Hepatocyte (in vitro differentiated cells): ENCODE results near the gene PABPN1L. TPM values are rescaled to one million over a fixed set of nuclear protein-coding genes. Genes with fewer than 3 reads are reported as not detected.

Source experiments
- DNase-seq: peaks from one replicate; pipeline ENCODE4 v3.0.0-alpha.2; 2016; ENCODE audit warnings: low spot score
- H2AFZ ChIP-seq: fragments of 200-600 bp; sonication (generic); 2 replicates; pipeline ENCODE4 v1.6.0; 2016; ENCODE audit warnings: antibody characterized with exemption, mild to moderate bottlenecking
- H3K27ac ChIP-seq: fragments of 200-600 bp; sonication (generic); 2 replicates; pipeline ENCODE4 v1.5.1; 2016; ENCODE audit warnings: mild to moderate bottlenecking
- H3K27me3 ChIP-seq: fragments of 200-600 bp; sonication (generic); 2 replicates; pipeline ENCODE4 v1.6.1; 2016
- H3K36me3 ChIP-seq: fragments of 200-600 bp; sonication (generic); replicated peaks from 2 replicates; pipeline ENCODE4 v1.5.1; 2016; ENCODE audit warnings: low read depth; ENCODE audit not compliant: insufficient read depth
- H3K4me1 ChIP-seq: fragments of 200-600 bp; sonication (generic); 2 replicates; pipeline ENCODE4 v1.5.1; 2016; ENCODE audit warnings: mild to moderate bottlenecking, moderate library complexity; ENCODE audit not compliant: insufficient read depth
- H3K4me2 ChIP-seq: fragments of 200-600 bp; sonication (generic); 2 replicates; pipeline ENCODE4 v1.6.0; 2016
- H3K4me3 ChIP-seq: fragments of 200-600 bp; sonication (generic); 2 replicates; pipeline ENCODE4 v1.5.1; 2016; ENCODE audit warnings: mild to moderate bottlenecking
- H3K79me2 ChIP-seq: fragments of 200-600 bp; sonication (generic); 2 replicates; pipeline ENCODE4 v1.6.0; 2017; ENCODE audit warnings: mild to moderate bottlenecking
- H3K9me2 ChIP-seq: fragments of 200-600 bp; sonication (generic); replicated peaks from 2 replicates; pipeline ENCODE4 v1.6.0; 2017; ENCODE audit warnings: mild to moderate bottlenecking; ENCODE audit not compliant: insufficient read depth
- H3K9me3 ChIP-seq: fragments of 200-600 bp; sonication (generic); 2 replicates; pipeline ENCODE4 v1.5.1; 2016; ENCODE audit warnings: low read depth, mild to moderate bottlenecking
- H4K20me1 ChIP-seq: fragments of 200-600 bp; sonication (generic); 2 replicates; pipeline ENCODE4 v1.6.0; 2016; ENCODE audit warnings: mild to moderate bottlenecking; ENCODE audit not compliant: insufficient read depth, poor library complexity, severe bottlenecking
- CTCF ChIP-seq: fragments of 200-600 bp; sonication (generic); IDR thresholded peaks from 2 replicates; pipeline ENCODE4 v1.5.1; 2016; ENCODE audit warnings: antibody characterized with exemption, mild to moderate bottlenecking; ENCODE audit not compliant: poor library complexity
- EZH2 ChIP-seq: fragments of 200-600 bp; sonication (generic); IDR thresholded peaks from 2 replicates; pipeline ENCODE4 v1.6.1; 2016; ENCODE audit warnings: antibody characterized with exemption, mild to moderate bottlenecking, borderline replicate concordance
- EZH2phosphoT487 ChIP-seq: fragments of 200-600 bp; sonication (generic); IDR thresholded peaks from one replicate; pipeline ENCODE4 v1.6.1; 2018; ENCODE audit warnings: antibody characterized with exemption, mild to moderate bottlenecking, low read depth, moderate library complexity; ENCODE audit not compliant: unreplicated experiment, severe bottlenecking
- WGBS: methylation state at CpG from one replicate; pipeline ENCODE4 v1.1.6; 2016; ENCODE audit warnings: low lambda C conversion rate; ENCODE audit errors: missing lambda C conversion rate; 5-methylcytosine and 5-hydroxymethylcytosine counted together
- polyA plus RNA-seq: library from polyadenylated mRNA; unstranded; fragments of >200 nt; fragmentation: Nextera tagmentation; extraction: Ambion mirVana; gene quantifications from 2 replicates; pipeline ENCODE4 v1.2.1, GENCODE V29; 2016
- total RNA-seq: library from RNA; depleted of rRNA; stranded (reverse); fragments of >200 nt; gene quantifications from 2 replicates; pipeline ENCODE4 v1.2.3, GENCODE V29; 2014

PABPN1L gene
- total and polyA plus RNA-seq, 2 experiments from 2014 or later = not detected

GRCh38 chr16:88844419-88845036, 21.9 kb downstream of the PABPN1L start:
- Histone ChIP-seq H3K79me2 (no peaks in the 10 kb centered on the region), H3K36me3 (no peaks in the 10 kb centered on the region), H2AFZ (no peak overlapping the region), H3K9me2 (no peaks in the 10 kb centered on the region), H3K27ac (no peak overlapping the region), H3K4me3 (no peak overlapping the region), H3K4me1 (no peaks in the 10 kb centered on the region), H3K27me3 (no peaks in the 10 kb centered on the region), H3K9me3 (no peaks in the 10 kb centered on the region), H3K4me2 (no peak overlapping the region), H4K20me1 (no peaks in the 10 kb centered on the region)
- 81% methylated on average over 10 of the region's 11 CpGs for WGBS
- TF ChIP-seq EZH2phosphoT487 (no peak), CTCF (no peak), EZH2 (no peak)
- no peak for DNase-seq

DNA sequence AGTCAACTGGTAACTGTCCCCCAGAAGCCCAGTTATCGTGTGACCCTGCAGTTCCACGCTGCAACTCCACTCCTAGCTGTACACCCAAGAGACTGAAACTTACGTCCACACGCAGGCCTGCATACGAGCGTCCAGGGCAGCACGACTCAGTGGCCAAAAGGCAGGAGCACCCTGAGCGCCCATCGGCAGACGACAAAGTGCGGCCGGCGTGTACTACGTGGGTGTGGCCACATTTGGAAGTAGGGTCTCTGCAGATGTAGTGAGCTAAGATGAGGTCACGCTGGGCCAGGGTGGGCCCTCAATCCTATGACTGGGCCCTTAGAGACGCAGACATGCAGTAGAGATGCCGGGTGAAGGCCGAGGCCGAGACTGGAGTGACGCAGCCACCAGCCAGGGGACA, 23.2 kb downstream of the PABPN1L start:
- H2AFZ ChIP-seq = no peak overlapping the region

DNA sequence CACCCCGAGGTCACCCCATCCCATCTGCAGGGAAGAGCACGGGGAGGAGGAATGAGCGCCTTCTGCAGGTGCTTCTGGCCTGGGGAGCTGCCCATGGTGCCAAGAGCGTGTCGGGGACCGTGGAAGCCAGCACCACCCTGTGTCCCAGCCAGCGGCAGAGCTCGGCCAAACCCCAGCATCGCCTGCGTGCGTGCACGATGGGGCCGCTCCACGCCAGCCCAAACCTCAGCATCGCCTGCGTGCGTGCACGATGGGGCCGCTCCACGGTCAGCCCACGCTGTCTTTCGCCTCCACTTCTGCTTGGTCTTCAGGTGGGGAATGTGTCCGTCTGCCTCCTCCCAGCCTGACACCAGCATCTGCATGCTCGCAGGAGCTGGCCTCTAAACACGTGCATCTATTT, 23.7 kb downstream of the PABPN1L start:
- no peak overlapping the region for H3K4me3 ChIP-seq
- H4K20me1 ChIP-seq = no peaks in the 10 kb centered on the region
- 97% methylated on average over 25 of the region's 25 CpGs for WGBS
- DNase-seq = no peak
- H2AFZ ChIP-seq = no peak overlapping the region
- TF ChIP-seq CTCF (no peak), EZH2phosphoT487 (no peak), EZH2 (no peak)
- no peaks in the 10 kb centered on the region for H3K27me3 ChIP-seq
- H3K36me3 ChIP-seq = no peaks in the 10 kb centered on the region
- H3K4me1 ChIP-seq = no peaks in the 10 kb centered on the region
- no peaks in the 10 kb centered on the region for H3K9me3 ChIP-seq
- no peaks in the 10 kb centered on the region for H3K79me2 ChIP-seq
- H3K4me2 ChIP-seq = no peak overlapping the region
- no peaks in the 10 kb centered on the region for H3K9me2 ChIP-seq
- H3K27ac ChIP-seq = no peak overlapping the region

More for the DNA sequence above, 23.2 kb downstream of the PABPN1L start:
- Histone ChIP-seq H3K4me1 (no peaks in the 10 kb centered on the region), H3K27ac (no peak overlapping the region), H3K27me3 (no peaks in the 10 kb centered on the region), H3K36me3 (no peaks in the 10 kb centered on the region), H3K4me3 (no peak overlapping the region), H3K79me2 (no peaks in the 10 kb centered on the region), H4K20me1 (no peaks in the 10 kb centered on the region), H3K9me2 (no peaks in the 10 kb centered on the region), H3K4me2 (no peak overlapping the region), H3K9me3 (no peaks in the 10 kb centered on the region)
- TF ChIP-seq CTCF (no peak), EZH2 (no peak), EZH2phosphoT487 (no peak)
- WGBS = 93% methylated on average over 20 of the region's 20 CpGs
- DNase-seq = no peak
